H1 (cell line): Measurements from ENCODE around the gene WBP1. TPM values are rescaled to one million over a fixed set of nuclear protein-coding genes. Genes with fewer than 3 reads are reported as not detected.

Experiments used
- CTCF ChIA-PET: fragments of 300-600 bp; sonication (Branson Sonifier 250); formaldehyde crosslinking; loops from one replicate; lab custom pipeline; 2021; ENCODE audit not compliant: partially characterized antibody; lab: Charles Lee
- POLR2A ChIA-PET: fragments of 300-600 bp; sonication (Branson Sonifier 250); formaldehyde crosslinking; loops from one replicate; lab custom pipeline; 2021; ENCODE audit warnings: inconsistent platforms; ENCODE audit not compliant: partially characterized antibody; lab: Charles Lee
- DNase-seq, 2 experiments: peaks; one replicate each; pipeline versions ENCODE4 v3.0.0 to v3.0.0-alpha.2; 2010 to 2022; ENCODE audit warnings: low spot score in 2 of 2, low read depth in 1 of 2, mixed read lengths in 1 of 2
- FAIRE-seq: peaks from 2 replicates; lab custom pipeline; 2011; peaks lifted over from hg19 to GRCh38; lab: Jason Lieb, UNC
- H2AFZ ChIP-seq: 2 replicates; pipeline ENCODE4 v1.8.1; 2012; ENCODE audit warnings: low read length, inconsistent platforms
- H2AK5ac ChIP-seq: 2 replicates; pipeline ENCODE4 v1.6.1; 2013; ENCODE audit warnings: low read depth, low read length
- H2BK120ac ChIP-seq: replicated peaks from 2 replicates; pipeline ENCODE3; 2013; ENCODE audit warnings: low read depth, low read length, inconsistent platforms
- H2BK12ac ChIP-seq: 2 replicates; pipeline ENCODE4 v1.6.1; 2013; ENCODE audit warnings: low read depth, low read length
- H2BK15ac ChIP-seq: 2 replicates; pipeline ENCODE4 v1.6.1; 2013; ENCODE audit warnings: low read length
- H2BK20ac ChIP-seq: 2 replicates; pipeline ENCODE4 v1.6.1; 2013; ENCODE audit warnings: low read length
- H2BK5ac ChIP-seq: 2 replicates; pipeline ENCODE4 v1.6.1; 2013; ENCODE audit warnings: low read depth, low read length
- H3K14ac ChIP-seq: 2 replicates; pipeline ENCODE4 v1.6.1; 2013; ENCODE audit warnings: inconsistent platforms; ENCODE audit not compliant: insufficient read length
- H3K18ac ChIP-seq: 2 replicates; pipeline ENCODE4 v1.6.1; 2013; ENCODE audit warnings: low read length; ENCODE audit errors: extremely low read depth
- H3K23ac ChIP-seq: 2 replicates; pipeline ENCODE4 v1.6.1; 2013; ENCODE audit warnings: inconsistent platforms; ENCODE audit not compliant: insufficient read length
- H3K23me2 ChIP-seq: 2 replicates; pipeline ENCODE4 v1.6.1; 2013; ENCODE audit warnings: low read depth, low read length
- H3K27ac ChIP-seq: 2 replicates; pipeline ENCODE4 v1.6.1; 2011; ENCODE audit warnings: low read depth, low read length, inconsistent platforms
- H3K27me3 ChIP-seq, 4 experiments: replicated peaks in 1 of 4; 1 replicate in 1 of 4; 2 replicates in 3 of 4; pipeline versions ENCODE4 v1.6.1 to v1.8.1; 2011 to 2013; ENCODE audit warnings: low read length in 3 of 4, mild to moderate bottlenecking in 3 of 4, inconsistent platforms in 2 of 4, mixed read lengths in 2 of 4, moderate library complexity in 1 of 4; ENCODE audit not compliant: control insufficient read depth in 3 of 4, insufficient read depth in 3 of 4; ENCODE audit errors: extremely low read depth in 1 of 4
- H3K36me3 ChIP-seq, 4 experiments: 2 replicates each; pipeline versions ENCODE4 v1.6.1 to v1.8.1; 2011 to 2013; ENCODE audit warnings: mild to moderate bottlenecking in 4 of 4, low read length in 3 of 4, moderate library complexity in 2 of 4, control low read depth in 1 of 4, inconsistent platforms in 1 of 4; ENCODE audit not compliant: insufficient read depth in 4 of 4, control insufficient read depth in 2 of 4
- H3K4ac ChIP-seq: replicated peaks from 2 replicates; pipeline ENCODE3; 2013; ENCODE audit warnings: low read length, low read depth, mixed read lengths, inconsistent platforms; ENCODE audit not compliant: insufficient read length
- H3K4me1 ChIP-seq, 4 experiments: replicated peaks in 1 of 4; 1 replicate in 1 of 4; 2 replicates in 3 of 4; pipeline versions ENCODE4 v1.6.1 to v1.8.1; 2011 to 2013; ENCODE audit warnings: low read length in 3 of 4, inconsistent platforms in 2 of 4, mixed read lengths in 1 of 4; ENCODE audit not compliant: insufficient read depth in 4 of 4, control insufficient read depth in 3 of 4
- H3K4me2 ChIP-seq, 2 experiments: 2 replicates each; pipeline versions ENCODE4 v1.6.1 to v1.8.1; 2011 to 2013; ENCODE audit warnings: low read depth in 2 of 2, low read length in 2 of 2, control low read depth in 1 of 2, inconsistent platforms in 1 of 2, mild to moderate bottlenecking in 1 of 2; ENCODE audit not compliant: insufficient read depth in 1 of 2
- H3K4me3 ChIP-seq, 4 experiments: fragments of 200-600, 300-600 bp in 1 of 4; sonication (generic), shearing (Covaris generic), sonication (Bioruptor Twin) in 1 of 4; 2 replicates each; pipeline versions ENCODE4 v1.5.1 to v1.8.1; 2011 to 2016; ENCODE audit warnings: low read length in 4 of 4, low read depth in 3 of 4, control low read depth in 2 of 4, inconsistent platforms in 2 of 4, mild to moderate bottlenecking in 2 of 4, mixed read lengths in 1 of 4, moderate library complexity in 1 of 4; ENCODE audit not compliant: insufficient read depth in 2 of 4; ENCODE audit errors: extremely low read depth in 1 of 4
- H3K56ac ChIP-seq: replicated peaks from 2 replicates; pipeline ENCODE3; 2013; ENCODE audit warnings: low read depth, mild to moderate bottlenecking, mixed read lengths, low read length, inconsistent platforms; ENCODE audit not compliant: insufficient read length
- H3K79me1 ChIP-seq: 2 replicates; pipeline ENCODE4 v1.6.1; 2013; ENCODE audit warnings: low read depth, low read length, control low read depth
- H3K79me2 ChIP-seq, 2 experiments: 2 replicates each; pipeline versions ENCODE4 v1.6.1 to v1.8.1; 2012 to 2013; ENCODE audit warnings: low read length in 2 of 2, mild to moderate bottlenecking in 2 of 2, inconsistent platforms in 1 of 2; ENCODE audit not compliant: insufficient read depth in 2 of 2, control insufficient read depth in 1 of 2
- H3K9ac ChIP-seq, 4 experiments: replicated peaks in 1 of 4; 1 replicate in 1 of 4; 2 replicates in 3 of 4; pipeline versions ENCODE4 v1.6.1 to v1.8.1; 2011 to 2013; ENCODE audit warnings: low read depth in 3 of 4, low read length in 3 of 4, control low read depth in 2 of 4, mild to moderate bottlenecking in 2 of 4, moderate library complexity in 2 of 4, inconsistent platforms in 1 of 4; ENCODE audit errors: extremely low read depth in 1 of 4
- H3K9me3 ChIP-seq, 2 experiments: 2 replicates each; pipeline versions ENCODE4 v1.6.1 to v1.8.1; 2012 to 2013; ENCODE audit warnings: mild to moderate bottlenecking in 2 of 2, moderate library complexity in 2 of 2, control low read depth in 1 of 2, inconsistent platforms in 1 of 2, low read depth in 1 of 2, low read length in 1 of 2, mixed read lengths in 1 of 2; ENCODE audit not compliant: insufficient read depth in 2 of 2
- H4K20me1 ChIP-seq, 2 experiments: replicated peaks in 1 of 2; 2 replicates each; pipeline versions ENCODE3 to v1.8.1; 2011 to 2013; ENCODE audit warnings: inconsistent platforms in 2 of 2, low read length in 2 of 2, mild to moderate bottlenecking in 1 of 2; ENCODE audit not compliant: insufficient read depth in 2 of 2, control insufficient read depth in 1 of 2
- H4K5ac ChIP-seq: 2 replicates; pipeline ENCODE4 v1.6.1; 2013; ENCODE audit warnings: low read length, low read depth, mixed read lengths, inconsistent platforms; ENCODE audit not compliant: insufficient read length
- H4K8ac ChIP-seq: 2 replicates; pipeline ENCODE4 v1.8.0; 2013; ENCODE audit warnings: mild to moderate bottlenecking, moderate library complexity, low read length, inconsistent platforms; ENCODE audit not compliant: insufficient read depth; ENCODE audit errors: extremely low read depth
- H4K91ac ChIP-seq: replicated peaks from 2 replicates; pipeline ENCODE3; 2013; ENCODE audit warnings: low read length, mixed read lengths, inconsistent platforms; ENCODE audit not compliant: insufficient read length
- BRCA1 ChIP-seq: IDR thresholded peaks from 2 replicates; pipeline ENCODE4 v1.6.1; 2012; ENCODE audit warnings: low read depth, low read length, improper control_type of control experiment
- E2F6 ChIP-seq: IDR thresholded peaks from 2 replicates; pipeline ENCODE4 v1.6.1; 2012; ENCODE audit warnings: inconsistent platforms
- JUN ChIP-seq: IDR thresholded peaks from 2 replicates; pipeline ENCODE4 v1.6.1; 2011; ENCODE audit warnings: low read depth, mild to moderate bottlenecking, improper control_type of control experiment, low read length
- MAFK ChIP-seq: IDR thresholded peaks from 2 replicates; pipeline ENCODE4 v1.6.1; 2012; ENCODE audit warnings: low read depth, mild to moderate bottlenecking, improper control_type of control experiment, low read length
- TBP ChIP-seq: IDR thresholded peaks from 2 replicates; pipeline ENCODE4 v1.6.1; 2011; ENCODE audit warnings: low read depth, low read length, improper control_type of control experiment
- YY1 ChIP-seq: IDR thresholded peaks from 2 replicates; pipeline ENCODE4 v1.6.1; 2011; ENCODE audit warnings: low read depth, mild to moderate bottlenecking, low read length
- WGBS, 2 experiments: shearing (Covaris generic) in 1 of 2; methylation state at CpG; one replicate each; pipeline versions ENCODE4 v1.1.6 to v1.1.7; 2013 to 2015; ENCODE audit warnings: low lambda C conversion rate in 2 of 2, mixed read lengths in 2 of 2, inconsistent platforms in 1 of 2, low coverage in 1 of 2, missing lambda C conversion rate in 1 of 2; ENCODE audit not compliant: insufficient replicate concordance in 2 of 2, insufficient coverage in 1 of 2, insufficient read length in 1 of 2; ENCODE audit errors: extremely low coverage in 1 of 2, missing lambda C conversion rate in 1 of 2; 5-methylcytosine and 5-hydroxymethylcytosine counted together
- polyA plus RNA-seq, 7 experiments: library from polyadenylated mRNA; depleted of rRNA in 3 of 7; stranded (reverse) in 5 of 7; unstranded in 2 of 7; fragments of >200 nt in 5 of 7; fragments of 200-250 nt in 2 of 7; gene quantifications; 1 replicate in 5 of 7; 2 replicates in 1 of 7; 4 replicates in 1 of 7; pipeline versions ENCODE4 v1.2.1 to v1.2.3, GENCODE V29; 2011 to 2013; ENCODE audit warnings: missing spikeins in 2 of 7, mixed read lengths in 2 of 7
- total RNA-seq: library from RNA; stranded (reverse); fragmentation: NEBNext Ultra II Directional; extraction: Animal tissue kit (Norgen Biotek cat#: 25700); gene quantifications from 2 replicates; pipeline ENCODE4 v1.2.1, GENCODE V29; 2021

The WBP1 gene
- total and polyA plus RNA-seq, 2 of the 8 experiments (the other 6 are each of a cell fraction or from before 2014, with no cell fraction given): 57.2 to 190 TPM

GRCh38 chr2:74481431-74481830, 23.2 kb downstream of the WBP1 start:
- Histone ChIP-seq H3K23ac (no peak overlapping the region), H2BK20ac (no peak overlapping the region), H3K56ac (no peak overlapping the region), H3K4me3 (peak overlapping the region; percentile 69 to 99 (median 93); a peak in 7 of 8 replicates), H3K23me2 (peaks cover 9% of the 10 kb centered on the region; the same call in 1 of the 2 replicates), H4K8ac (no peak overlapping the region), H3K9me3 (no peaks in the 10 kb centered on the region), H2BK12ac (no peak overlapping the region), H3K4ac (no peak overlapping the region), H2AFZ (no peak overlapping the region), H2AK5ac (no peak overlapping the region), H3K4me2 (peak overlapping the region; percentile 98 to 100), H3K4me1 (peaks cover 0 to 10% (median 4%) of the 10 kb centered on the region in 4 experiments; a peak in 4 of 7 replicates), H4K5ac (no peak overlapping the region), H3K9ac (peak overlapping the region in 1 of 4 experiments; percentile 35; a peak in 2 of 7 replicates), H2BK15ac (no peak overlapping the region), H3K79me2 (peaks cover 0 to 9% of the 10 kb centered on the region in 2 experiments; a peak in 1 of 4 replicates), H3K27ac (no peak overlapping the region), H3K14ac (no peak overlapping the region), H4K20me1 (peaks cover 4 to 9% of the 10 kb centered on the region in 2 experiments), H4K91ac (no peak overlapping the region), H3K36me3 (peaks cover 0 to 6% (median 2%) of the 10 kb centered on the region in 4 experiments; a peak in 5 of 8 replicates), H3K27me3 (no peaks in the 10 kb centered on the region; a peak in 1 of 7 replicates), H3K79me1 (no peaks in the 10 kb centered on the region; the same call in 1 of the 2 replicates), H3K18ac (no peak overlapping the region), H2BK5ac (no peak overlapping the region), H2BK120ac (no peak overlapping the region)
- TF ChIP-seq E2F6 (no peak), TBP (no peak), YY1 (no peak), JUN (no peak), MAFK (no peak), BRCA1 (no peak)
- 77% methylated on average over 2 of the region's 3 CpGs; no CpG with 5 or more reads in 1 of the 2 experiments for WGBS, 2 experiments
- ChIA-PET POLR2A (interaction anchor here (0.8 to 7.3 kb wide), 17 partner anchors 9 to 90 kb away, joined by 3 to 85 read pairs (median 5); partner anchors contain the start of genes AUP1, C2orf81, DOK1 and HTRA2), CTCF (interaction anchor here (0.6 to 8.0 kb wide), 15 partner anchors 8 to 107 kb away, joined by 3 to 73 read pairs (median 4); partner anchors contain the start of genes AUP1, HTRA2, INO80B and MOGS)
- DNase-seq (no peak), FAIRE-seq (no peak)
